ENCODE measurements around the gene COL23A1. TPM values are rescaled to one million over a fixed set of nuclear protein-coding genes. Genes with fewer than 3 reads are reported as not detected.

Gene COL23A1
- total RNA-seq, 1 experiment from 2014 or later = 0.18 TPM

- Mint-ChIP-seq H3K27me3 (ENCODE audit: insufficient read depth, unreplicated experiment) (no peaks in the 10 kb centered on the region), H3K27ac (ENCODE audit: unreplicated experiment) (no peak overlapping the region), H3K36me3 (ENCODE audit: insufficient read depth, unreplicated experiment) (no peaks in the 10 kb centered on the region), H3K4me1 (ENCODE audit: low read depth, unreplicated experiment) (peaks cover 17% of the 10 kb centered on the region), H3K4me3 (ENCODE audit: unreplicated experiment) (no peak overlapping the region), H3K9me3 (ENCODE audit: unreplicated experiment) (no peaks in the 10 kb centered on the region)
- intact Hi-C loops (cut with micrococcal nuclease; ENCODE audit: unreplicated experiment) = no loop called here
- H3K4me3 ChIP-seq (ENCODE audit: low read depth, low read length) = no peak overlapping the region
- CTCF ChIA-PET = no interaction called here
- no peaks in the 10 kb centered on the region for H3K27me3 ChIP-seq (replicated peaks; ENCODE audit: control insufficient read depth, insufficient read depth, low read length)
- DNase-seq = no peak
- TF ChIP-seq CTCF (IDR thresholded peaks at IDR 0.05; ENCODE audit: insufficient read depth in 1 of 2, low read depth in 1 of 2, low read length in 1 of 2, severe bottlenecking in 1 of 2, unreplicated experiment in 1 of 2) = no peak
- H3K4me1 ChIP-seq = peaks cover 7% of the 10 kb centered on the region; the same call in 1 of the 2 replicates
- no TSS peak for BruUV-seq (replicated peaks)
- H3K36me3 ChIP-seq (ENCODE audit: control insufficient read depth, insufficient read depth, low read length) = no peaks in the 10 kb centered on the region
- H3K9me3 ChIP-seq = no peaks in the 10 kb centered on the region
- POLR2A ChIA-PET = no interaction called here
Observed at GRCh38 chr5:178463321-178464155, 126.7 kb downstream of the COL23A1 start.

GRCh38 chr5:178462816-178463215 lies 127.4 kb downstream of the COL23A1 start:
- TF ChIP-seq CTCF (IDR thresholded peaks at IDR 0.05; ENCODE audit: insufficient read depth in 1 of 2, low read depth in 1 of 2, low read length in 1 of 2, severe bottlenecking in 1 of 2, unreplicated experiment in 1 of 2) = no peak
- Mint-ChIP-seq H3K27me3 (ENCODE audit: insufficient read depth, unreplicated experiment) (no peaks in the 10 kb centered on the region), H3K4me3 (ENCODE audit: unreplicated experiment) (no peak overlapping the region)

GRCh38 chr5:178462076-178462475 lies 128.1 kb downstream of the COL23A1 start:
- no peak for DNase-seq
- H3K36me3 ChIP-seq (ENCODE audit: control insufficient read depth, insufficient read depth, low read length) = no peaks in the 10 kb centered on the region
- ChIA-PET CTCF (interaction anchor here (0.7 to 1.2 kb wide), 3 partner anchors 9 to 182 kb away, joined by 3 to 6 read pairs (median 3); no protein-coding TSS in a partner anchor), POLR2A (no interaction called here)
- intact Hi-C loops (cut with micrococcal nuclease; ENCODE audit: unreplicated experiment) = no loop called here
- peaks cover 7% of the 10 kb centered on the region for H3K4me1 Mint-ChIP-seq (ENCODE audit: low read depth, unreplicated experiment)
- H3K4me3 Mint-ChIP-seq (ENCODE audit: unreplicated experiment) = no peak overlapping the region
- no peaks in the 10 kb centered on the region for H3K9me3 Mint-ChIP-seq (ENCODE audit: unreplicated experiment)
- H3K27me3 ChIP-seq (replicated peaks; ENCODE audit: control insufficient read depth, insufficient read depth, low read length) = no peaks in the 10 kb centered on the region
- H3K27me3 Mint-ChIP-seq (ENCODE audit: insufficient read depth, unreplicated experiment) = no peaks in the 10 kb centered on the region
- H3K27ac Mint-ChIP-seq (ENCODE audit: unreplicated experiment) = no peak overlapping the region
- BruUV-seq (replicated peaks) = no TSS peak
- peaks cover 7% of the 10 kb centered on the region; the same call in 1 of the 2 replicates for H3K4me1 ChIP-seq
- no peaks in the 10 kb centered on the region for H3K9me3 ChIP-seq
- H3K4me3 ChIP-seq (ENCODE audit: low read depth, low read length) = no peak overlapping the region
- no peaks in the 10 kb centered on the region for H3K36me3 Mint-ChIP-seq (ENCODE audit: insufficient read depth, unreplicated experiment)
- TF ChIP-seq CTCF (IDR thresholded peaks at IDR 0.05; ENCODE audit: insufficient read depth in 1 of 2, low read depth in 1 of 2, low read length in 1 of 2, severe bottlenecking in 1 of 2, unreplicated experiment in 1 of 2) = no peak

More at GRCh38 chr5:178462816-178463215, 127.4 kb downstream of the COL23A1 start:
- ChIA-PET CTCF (interaction anchor here (0.7 kb wide), 1 partner anchor 157 kb away, joined by 3 read pairs; no protein-coding TSS in a partner anchor), POLR2A (no interaction called here)
- BruUV-seq (replicated peaks) = no TSS peak
- Mint-ChIP-seq H3K4me1 (ENCODE audit: low read depth, unreplicated experiment) (peaks cover 13% of the 10 kb centered on the region), H3K27ac (ENCODE audit: unreplicated experiment) (no peak overlapping the region), H3K36me3 (ENCODE audit: insufficient read depth, unreplicated experiment) (no peaks in the 10 kb centered on the region), H3K9me3 (ENCODE audit: unreplicated experiment) (no peaks in the 10 kb centered on the region)
- H3K27me3 ChIP-seq (replicated peaks; ENCODE audit: control insufficient read depth, insufficient read depth, low read length) = no peaks in the 10 kb centered on the region
- no peaks in the 10 kb centered on the region for H3K9me3 ChIP-seq
- peaks cover 7% of the 10 kb centered on the region; the same call in 1 of the 2 replicates for H3K4me1 ChIP-seq
- intact Hi-C loops (cut with micrococcal nuclease; ENCODE audit: unreplicated experiment) = no loop called here
- no peak overlapping the region for H3K4me3 ChIP-seq (ENCODE audit: low read depth, low read length)
- DNase-seq = no peak
- no peaks in the 10 kb centered on the region for H3K36me3 ChIP-seq (ENCODE audit: control insufficient read depth, insufficient read depth, low read length)

All from Caco-2 (cell line).